Pancreas (tissue), 10 donors: ENCODE data around the gene FBLN1. TPM values are rescaled to one million over a fixed set of nuclear protein-coding genes. Genes with fewer than 3 reads are reported as not detected.

Source experiments
- ATAC-seq, 4 donors: fragments of 200-7000 bp; cut with Tn5 transposase; one replicate each; pipeline versions ENCODE4 v1.8.0 to v1.9.1; 2020; ENCODE audit warnings: mild to moderate bottlenecking in 4 of 4, moderate library complexity in 4 of 4
- DNase-seq, 6 donors: peaks; one replicate each; pipeline ENCODE4 v3.0.0-alpha.2; 2020
- FAIRE-seq: peaks from 2 replicates; lab custom pipeline; 2012; peaks lifted over from hg19 to GRCh38; lab: Jason Lieb, UNC
- H3K27ac ChIP-seq, 4 donors: fragments of 200-600 bp; sonication (generic); 1 replicate in 3 of 4; 2 replicates in 1 of 4; pipeline versions ENCODE4 v1.5.0 to v1.8.0; 2020
- H3K27me3 ChIP-seq, 4 donors: fragments of 200-600 bp; one replicate each; pipeline ENCODE4 v1.8.0; 2021
- H3K36me3 ChIP-seq, 3 donors: fragments of 200-600 bp; sonication (generic) in 1 of 3; one replicate each; pipeline versions ENCODE4 v1.5.0 to v1.8.0; 2020 to 2021
- H3K4me1 ChIP-seq, 3 donors: fragments of 200-600 bp; one replicate each; pipeline ENCODE4 v1.8.0; 2021
- H3K4me3 ChIP-seq, 4 donors: fragments of 200-600 bp; sonication (generic) in 2 of 4; one replicate each; pipeline versions ENCODE4 v1.5.0 to v1.8.0; 2020 to 2021
- H3K9me3 ChIP-seq, 4 donors: fragments of 200-600 bp; one replicate each; pipeline ENCODE4 v1.8.0; 2021
- WGBS, 2 donors: extraction: QIAGEN DNeasy Blood & Tissue Kit; methylation state at CpG; one replicate each; pipeline ENCODE4 v1.1.7; 2013; 5-methylcytosine and 5-hydroxymethylcytosine counted together
- intact Hi-C, 3 donors: fragments of 100-400 bp; cut with DNase I; formaldehyde crosslinking; loops; one replicate each; pipeline versions ENCODE4 v1.11.1 to v1.14.2; 2022
- polyA plus RNA-seq, 2 donors: library from polyadenylated mRNA; stranded (reverse); fragments of 200-250 nt; gene quantifications; one replicate each; pipeline ENCODE4 v1.2.3, GENCODE V29; 2013
- total RNA-seq, 6 donors: library from RNA; stranded (reverse); fragmentation: NEBNext Ultra II Directional in 4 of 6; extraction: Animal tissue kit (Norgen Biotek cat#: 25700) in 4 of 6; gene quantifications; one replicate each; pipeline versions ENCODE4 v1.2.1 to v1.2.4, GENCODE V29; 2021 to 2023
- TF ChIP-seq, protein P1 (sequence below), 4 donors: fragments of 200-600 bp; sonication (generic) in 3 of 4; IDR thresholded peaks; one replicate each; pipeline versions ENCODE4 v1.5.0 to v1.8.0; 2021; ENCODE audit warnings: antibody characterized with exemption in 4 of 4
- donor health status: healthy with polysubstance abuse.
- donor health status: DM: no; HTN: no; CAD: no; lungs with moderate emphysema.
- donor health status: DM: no; HTN: no; CAD: no.
- donor health status: control.
- donor health status: control.
- donor health status: Bipolar disorder and iron deficiency.
- donor health status: DM: yes; HTN: yes; CAD: no.
- donor health status: DM: no; HTN: no; CAD: no.
- donor health status: DM: no; HTN: no; CAD: no.
- donor health status: DM: yes; HTN: yes; CAD: no.

FBLN1 gene
- total and polyA plus RNA-seq, 8 donors: 12.0 to 114 (median 21.5) TPM

DNA sequence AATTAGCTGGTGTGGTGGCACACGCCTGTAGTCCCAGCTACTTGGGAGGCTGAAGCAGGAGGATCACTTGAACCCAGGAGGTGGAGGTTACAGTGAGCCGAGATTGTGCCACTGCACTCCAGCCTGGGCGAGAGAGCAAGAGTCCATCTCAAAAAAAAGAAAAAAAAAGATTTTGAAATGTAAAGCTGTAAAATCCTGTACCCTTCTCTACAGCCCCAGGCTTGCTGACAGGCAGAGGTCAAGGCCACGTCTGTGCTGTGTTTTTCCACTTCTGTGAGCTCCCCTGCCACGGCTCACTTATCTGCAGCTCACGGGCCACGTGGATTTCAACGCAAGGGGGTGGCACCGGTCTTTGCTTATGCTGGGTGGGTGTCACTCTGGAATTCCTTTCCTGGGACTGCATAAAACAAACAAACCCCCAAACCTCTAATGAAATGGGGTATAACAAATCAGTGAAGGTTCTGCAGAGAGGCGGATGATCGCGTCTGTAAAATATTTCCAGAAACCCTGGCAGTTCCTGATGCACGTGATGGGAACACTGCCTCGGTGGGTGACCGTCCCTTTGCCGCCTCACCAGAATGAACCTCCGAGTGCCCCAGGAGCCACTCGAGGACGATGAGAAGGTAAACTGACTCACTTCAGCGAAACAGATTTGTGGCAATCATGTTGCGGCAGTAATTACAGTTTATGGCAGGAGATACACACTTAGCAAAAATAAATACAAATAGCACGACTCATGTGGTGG is 125.0 kb downstream of the FBLN1 start:
- no peaks in the 10 kb centered on the region for H3K27me3 ChIP-seq
- intact Hi-C loops: no loop called here
- FAIRE-seq: no peak

GRCh38 chr22:45628515-45628914 is 125.8 kb downstream of the FBLN1 start:
- Histone ChIP-seq H3K36me3 (no peaks in the 10 kb centered on the region), H3K9me3 (no peaks in the 10 kb centered on the region), H3K4me1 (no peaks in the 10 kb centered on the region), H3K4me3 (no peak overlapping the region), H3K27ac (no peak overlapping the region), H3K27me3 (no peaks in the 10 kb centered on the region)
- ATAC-seq (peak; percentile 32 to 74 (median 70)), DNase-seq (no peak), FAIRE-seq (no peak)
- WGBS, 2 donors: 23 to 24% methylated on average over 5 of the region's 5 CpGs
- intact Hi-C loops: no loop called here
- TF ChIP-seq, protein P1, sequence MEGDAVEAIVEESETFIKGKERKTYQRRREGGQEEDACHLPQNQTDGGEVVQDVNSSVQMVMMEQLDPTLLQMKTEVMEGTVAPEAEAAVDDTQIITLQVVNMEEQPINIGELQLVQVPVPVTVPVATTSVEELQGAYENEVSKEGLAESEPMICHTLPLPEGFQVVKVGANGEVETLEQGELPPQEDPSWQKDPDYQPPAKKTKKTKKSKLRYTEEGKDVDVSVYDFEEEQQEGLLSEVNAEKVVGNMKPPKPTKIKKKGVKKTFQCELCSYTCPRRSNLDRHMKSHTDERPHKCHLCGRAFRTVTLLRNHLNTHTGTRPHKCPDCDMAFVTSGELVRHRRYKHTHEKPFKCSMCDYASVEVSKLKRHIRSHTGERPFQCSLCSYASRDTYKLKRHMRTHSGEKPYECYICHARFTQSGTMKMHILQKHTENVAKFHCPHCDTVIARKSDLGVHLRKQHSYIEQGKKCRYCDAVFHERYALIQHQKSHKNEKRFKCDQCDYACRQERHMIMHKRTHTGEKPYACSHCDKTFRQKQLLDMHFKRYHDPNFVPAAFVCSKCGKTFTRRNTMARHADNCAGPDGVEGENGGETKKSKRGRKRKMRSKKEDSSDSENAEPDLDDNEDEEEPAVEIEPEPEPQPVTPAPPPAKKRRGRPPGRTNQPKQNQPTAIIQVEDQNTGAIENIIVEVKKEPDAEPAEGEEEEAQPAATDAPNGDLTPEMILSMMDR (IDR thresholded peaks at IDR 0.05): no peak

More for the DNA sequence above, 125.0 kb downstream of the FBLN1 start:
- WGBS, 2 donors: 47 to 54% methylated on average over 22 of the region's 22 CpGs
- TF ChIP-seq, protein P1 (IDR thresholded peaks at IDR 0.05): no peak
- ATAC-seq (no peak), DNase-seq (peak in 2 of 6 donors; percentile 14 to 32)
- Histone ChIP-seq H3K4me1 (no peaks in the 10 kb centered on the region), H3K9me3 (no peaks in the 10 kb centered on the region), H3K4me3 (no peak overlapping the region), H3K36me3 (no peaks in the 10 kb centered on the region), H3K27ac (no peak overlapping the region)

DNA sequence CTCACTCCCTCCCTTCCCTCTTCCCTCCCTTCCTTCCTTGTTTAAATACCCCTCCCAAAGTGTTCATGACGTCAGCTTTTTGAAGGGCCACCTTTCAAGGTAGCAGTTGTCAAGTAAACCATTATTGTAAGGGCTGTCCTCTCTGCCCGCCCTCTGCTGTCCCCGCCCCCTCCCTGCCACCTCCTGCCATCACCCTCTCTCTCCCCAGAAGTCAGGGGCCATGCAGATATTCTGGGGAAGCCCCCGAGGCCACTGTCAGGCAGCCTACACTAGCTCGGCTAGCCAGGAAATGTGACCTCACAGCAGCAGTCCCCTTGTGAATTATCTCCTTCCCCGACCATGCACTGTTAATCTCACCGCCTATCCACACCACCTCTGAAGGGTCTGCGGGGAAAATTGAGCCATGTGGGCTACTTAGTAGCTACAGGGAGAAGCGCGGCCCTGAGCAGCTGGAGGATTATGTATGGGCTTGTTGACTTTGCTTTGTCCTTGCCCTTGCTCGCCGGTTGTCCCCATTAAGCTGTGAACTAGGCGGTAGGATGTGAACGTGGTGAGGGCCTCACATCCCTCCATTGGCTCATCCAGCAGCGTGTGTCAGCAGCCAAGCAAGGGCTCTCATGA is 126.9 kb downstream of the FBLN1 start:
- Histone ChIP-seq H3K36me3 (no peaks in the 10 kb centered on the region), H3K27ac (no peak overlapping the region), H3K27me3 (no peaks in the 10 kb centered on the region), H3K4me3 (no peak overlapping the region), H3K9me3 (no peaks in the 10 kb centered on the region), H3K4me1 (no peaks in the 10 kb centered on the region)
- DNase-seq: peak in 1 of 6 donors; percentile 35
- WGBS, 2 donors: 50% methylated on average over 15 of the region's 15 CpGs
- TF ChIP-seq, protein P1 (IDR thresholded peaks at IDR 0.05): no peak
- FAIRE-seq: no peak
- intact Hi-C loops: no loop called here
- ATAC-seq: no peak

GRCh38 chr22:45630436-45630835 is 127.8 kb downstream of the FBLN1 start:
- no peak for ATAC-seq
- DNase-seq: peak in 1 of 6 donors; percentile 17
- intact Hi-C loops: no loop called here
- 88 to 89% methylated on average over 15 of the region's 15 CpGs for WGBS, 2 donors
- Histone ChIP-seq H3K36me3 (no peaks in the 10 kb centered on the region), H3K27ac (no peak overlapping the region), H3K4me3 (no peak overlapping the region), H3K9me3 (no peaks in the 10 kb centered on the region), H3K4me1 (no peaks in the 10 kb centered on the region), H3K27me3 (no peaks in the 10 kb centered on the region)
- no peak for FAIRE-seq
- TF ChIP-seq, protein P1 (IDR thresholded peaks at IDR 0.05): no peak
